GM18951 (cell line): ENCODE results near the gene EIF4G3.

Experiments
- POLR2A ChIP-seq: IDR thresholded peaks from 4 replicates; pipeline ENCODE4 v1.6.1; 2011; ENCODE audit warnings: mild to moderate bottlenecking; ENCODE audit not compliant: insufficient read length, insufficient read depth; ENCODE audit errors: extremely low read depth
- in situ Hi-C: fragments of 300-500 bp; cut with MboI; formaldehyde crosslinking; loops from one replicate; pipeline ENCODE4 v1.12.0; 2022; ENCODE audit warnings: low sequenced_read_pairs, mixed read lengths, inconsistent platforms; ENCODE audit not compliant: unreplicated experiment

EIF4G3 gene

GRCh38 chr1:20899154-20899972, 277.3 kb downstream of the EIF4G3 start:
- TF ChIP-seq POLR2A: no peak
- in situ Hi-C loops: no loop called here

DNA sequence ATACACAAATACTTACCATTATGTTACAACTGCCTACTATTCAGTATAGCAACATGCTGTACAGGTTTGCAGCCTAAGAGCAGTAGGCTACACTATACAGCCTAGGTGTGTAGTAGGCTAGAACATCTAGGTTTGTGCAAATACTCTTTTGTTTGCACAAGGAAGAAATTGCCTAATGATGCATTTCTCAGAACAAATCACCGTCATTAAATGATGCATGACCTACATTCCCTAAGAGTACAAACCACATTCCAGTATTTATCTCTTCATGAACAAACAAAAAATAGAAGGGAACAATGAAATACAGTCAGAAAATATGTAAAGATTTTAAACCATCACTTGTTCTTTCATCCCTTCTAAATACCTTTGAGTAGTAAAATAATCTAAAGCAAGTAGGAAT, 279.9 kb downstream of the EIF4G3 start:
- TF ChIP-seq POLR2A: no peak
- in situ Hi-C loops: no loop called here

- in situ Hi-C loops: no loop called here
- no peak for TF ChIP-seq POLR2A
Measured at GRCh38 chr1:20893931-20894330, 282.8 kb downstream of the EIF4G3 start.

- no peak for TF ChIP-seq POLR2A
- in situ Hi-C loops: no loop called here
Measured at GRCh38 chr1:20891091-20891490, 285.6 kb downstream of the EIF4G3 start.

DNA sequence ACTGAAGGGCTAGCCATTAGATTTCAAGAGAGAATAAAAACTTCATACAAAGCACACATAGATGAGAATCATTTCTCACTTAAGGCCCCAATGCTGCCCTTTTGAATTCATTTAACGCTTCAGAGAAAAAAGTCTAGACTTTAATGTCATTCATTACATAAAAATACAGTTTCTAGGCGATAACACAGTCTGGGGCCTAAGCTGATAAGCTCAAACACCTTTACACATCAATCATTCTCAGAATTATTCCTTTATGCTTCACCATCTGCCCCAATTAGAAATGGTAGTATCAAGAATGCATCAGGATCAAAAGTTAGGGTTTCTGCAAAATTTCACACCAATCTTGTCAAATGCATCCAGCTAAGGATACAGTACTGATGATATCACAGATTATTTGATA, 289.5 kb downstream of the EIF4G3 start:
- no peak for TF ChIP-seq POLR2A
- in situ Hi-C loops: no loop called here

DNA sequence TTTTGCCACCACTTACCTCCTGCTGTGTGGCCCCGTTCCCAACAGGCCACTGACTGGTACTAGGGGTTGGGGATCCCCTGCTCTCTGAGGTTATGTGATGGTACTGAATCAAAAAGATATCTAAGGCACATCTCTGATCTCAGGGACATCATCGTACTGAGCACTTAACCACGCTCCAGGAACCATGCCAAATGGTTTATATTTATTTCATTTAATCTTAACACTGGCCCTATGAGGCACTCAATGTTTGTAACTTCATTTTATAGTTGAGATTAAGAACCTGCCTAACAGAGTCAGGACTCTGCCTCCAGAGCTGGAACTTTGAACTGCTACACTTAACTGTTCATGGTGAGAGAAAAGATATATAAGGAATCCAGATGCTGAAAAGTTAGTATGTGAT, 291.6 kb downstream of the EIF4G3 start:
- in situ Hi-C loops: no loop called here

GRCh38 chr1:20884513-20884912, 292.2 kb downstream of the EIF4G3 start:
- in situ Hi-C loops: no loop called here
- no peak for TF ChIP-seq POLR2A

More for the DNA sequence above, 291.6 kb downstream of the EIF4G3 start:
- TF ChIP-seq POLR2A: no peak

- in situ Hi-C loops: no loop called here
- no peak for TF ChIP-seq POLR2A
Measured at GRCh38 chr1:20883766-20884165, 292.9 kb downstream of the EIF4G3 start.

GRCh38 chr1:20882837-20883236, 293.9 kb downstream of the EIF4G3 start:
- no peak for TF ChIP-seq POLR2A
- in situ Hi-C loops: no loop called here

DNA sequence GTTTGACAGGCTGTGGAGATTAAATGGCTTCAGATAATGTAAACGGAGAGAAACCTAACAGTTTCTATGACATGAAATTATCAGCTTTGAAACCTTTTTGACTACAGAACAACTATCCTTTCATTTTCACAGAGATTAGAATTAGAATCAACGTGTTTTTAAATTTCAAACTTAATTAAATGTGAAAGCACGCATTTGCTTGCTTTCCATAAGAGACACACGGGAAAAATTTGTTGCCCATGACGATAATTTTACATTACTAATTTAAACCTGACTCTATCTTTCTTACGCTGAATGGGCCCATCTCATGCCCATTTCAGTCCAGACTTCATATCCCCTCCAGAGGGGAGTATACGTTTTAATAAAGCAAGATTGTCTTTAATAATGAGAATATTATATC, 297.9 kb downstream of the EIF4G3 start:
- TF ChIP-seq POLR2A: no peak
- in situ Hi-C loops: no loop called here

- in situ Hi-C loops: no loop called here
- no peak for TF ChIP-seq POLR2A
Measured at GRCh38 chr1:20875198-20875973, 301.3 kb downstream of the EIF4G3 start.

DNA sequence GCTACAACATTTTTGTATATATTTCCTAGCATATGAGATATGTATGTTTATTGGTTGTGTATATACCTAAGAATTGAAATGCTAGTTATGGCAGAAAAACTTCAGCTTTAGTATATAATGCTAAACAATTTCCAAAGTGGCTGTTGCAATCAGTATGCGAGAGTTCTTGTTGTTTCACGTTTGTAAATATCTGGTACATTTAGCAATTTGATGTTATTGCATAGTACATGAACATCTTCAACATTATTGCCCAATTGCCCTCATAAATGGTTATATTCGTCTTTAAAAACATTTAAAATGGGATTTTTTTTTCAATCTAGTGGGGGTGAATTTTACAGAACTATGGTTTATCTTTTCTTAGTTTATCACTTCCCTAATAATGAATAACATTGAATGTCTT, 303.4 kb downstream of the EIF4G3 start:
- in situ Hi-C loops: no loop called here
- TF ChIP-seq POLR2A: no peak

GRCh38 chr1:20871419-20871818, 305.3 kb downstream of the EIF4G3 start:
- no peak for TF ChIP-seq POLR2A
- in situ Hi-C loops: no loop called here

DNA sequence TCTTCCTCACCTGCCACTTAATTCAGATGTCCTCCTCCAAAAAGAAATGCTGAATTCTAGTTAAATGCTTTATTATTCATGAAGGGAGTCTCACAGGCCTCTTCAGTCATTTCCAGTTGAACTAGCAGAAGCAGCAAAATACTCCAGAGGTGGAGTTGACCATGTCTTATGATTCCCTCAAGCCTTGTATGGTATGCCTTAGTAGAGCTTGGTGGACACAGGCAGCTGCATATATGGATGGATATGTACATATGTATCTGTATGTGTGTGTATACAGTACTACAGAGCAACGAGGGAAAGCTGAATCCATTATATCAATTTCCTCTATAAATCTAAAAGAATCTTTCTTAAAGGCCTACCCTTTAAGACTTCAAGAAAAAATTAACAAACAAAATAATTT, 306.0 kb downstream of the EIF4G3 start:
- in situ Hi-C loops: no loop called here
- TF ChIP-seq POLR2A: no peak
